A204.1 (cell line): ENCODE data around the gene TGFBR2.

Experiments used
- FAIRE-seq: peaks from 2 replicates; lab custom pipeline; 2012; peaks lifted over from hg19 to GRCh38; lab: Jason Lieb, UNC

Gene TGFBR2

GRCh38 chr3:30602946-30603345 lies 3.5 kb upstream of the TGFBR2 start:
- FAIRE-seq = no peak

GRCh38 chr3:30604093-30604492 lies 2.3 kb upstream of the TGFBR2 start:
- no peak for FAIRE-seq

GRCh38 chr3:30604558-30604957 lies 1.8 kb upstream of the TGFBR2 start:
- no peak for FAIRE-seq

- FAIRE-seq = no peak
Observed at GRCh38 chr3:30605005-30605404, 1.4 kb upstream of the TGFBR2 start.

- no peak for FAIRE-seq
Observed at GRCh38 chr3:30605706-30606300, 598 bp upstream of the TGFBR2 start.

- FAIRE-seq = no peak
Observed at GRCh38 chr3:30607032-30607833, 832 bp downstream of the TGFBR2 start.

GRCh38 chr3:30608598-30608947 lies 2.2 kb downstream of the TGFBR2 start:
- FAIRE-seq = no peak

GRCh38 chr3:30609930-30610701 lies 3.7 kb downstream of the TGFBR2 start:
- no peak for FAIRE-seq

GRCh38 chr3:30610702-30611368 lies 4.4 kb downstream of the TGFBR2 start:
- FAIRE-seq = no peak

GRCh38 chr3:30611613-30612436 lies 5.4 kb downstream of the TGFBR2 start:
- no peak for FAIRE-seq

- FAIRE-seq = no peak
Observed at GRCh38 chr3:30612437-30613132, 6.2 kb downstream of the TGFBR2 start.

GRCh38 chr3:30613133-30613825 lies 6.9 kb downstream of the TGFBR2 start:
- no peak for FAIRE-seq

- no peak for FAIRE-seq
Observed at GRCh38 chr3:30614373-30614772, 8.0 kb downstream of the TGFBR2 start.

- no peak for FAIRE-seq
Observed at GRCh38 chr3:30614943-30615342, 8.5 kb downstream of the TGFBR2 start.

- no peak for FAIRE-seq
Observed at GRCh38 chr3:30615615-30616346, 9.4 kb downstream of the TGFBR2 start.

GRCh38 chr3:30616347-30617027 lies 10.1 kb downstream of the TGFBR2 start:
- FAIRE-seq = no peak

GRCh38 chr3:30617069-30617468 lies 10.7 kb downstream of the TGFBR2 start:
- no peak for FAIRE-seq

GRCh38 chr3:30617653-30618052 lies 11.3 kb downstream of the TGFBR2 start:
- FAIRE-seq = no peak

- FAIRE-seq = no peak
Observed at GRCh38 chr3:30618526-30618925, 12.1 kb downstream of the TGFBR2 start.
